Dermis blood vessel endothelial cell (primary cell): ENCODE results near the gene TNFRSF12A. TPM values are rescaled to one million over a fixed set of nuclear protein-coding genes. Genes with fewer than 3 reads are reported as not detected.

ENCODE experiments used
- DNase-seq: peaks from one replicate; pipeline ENCODE4 v3.0.0; 2010
- total RNA-seq: library from RNA; depleted of rRNA; stranded (reverse); fragments of >200 nt; gene quantifications from 2 replicates; pipeline ENCODE4 v1.2.3, GENCODE V29; 2014

Gene TNFRSF12A
- total RNA-seq, 1 donor from 2014 or later: 45.4 TPM

GRCh38 chr16:2986623-2987188 lies 33.5 kb upstream of the TNFRSF12A start:
- no peak for DNase-seq

GRCh38 chr16:2987286-2987685 lies 32.9 kb upstream of the TNFRSF12A start:
- no peak for DNase-seq

GRCh38 chr16:2987833-2988232 lies 32.3 kb upstream of the TNFRSF12A start:
- no peak for DNase-seq

DNA sequence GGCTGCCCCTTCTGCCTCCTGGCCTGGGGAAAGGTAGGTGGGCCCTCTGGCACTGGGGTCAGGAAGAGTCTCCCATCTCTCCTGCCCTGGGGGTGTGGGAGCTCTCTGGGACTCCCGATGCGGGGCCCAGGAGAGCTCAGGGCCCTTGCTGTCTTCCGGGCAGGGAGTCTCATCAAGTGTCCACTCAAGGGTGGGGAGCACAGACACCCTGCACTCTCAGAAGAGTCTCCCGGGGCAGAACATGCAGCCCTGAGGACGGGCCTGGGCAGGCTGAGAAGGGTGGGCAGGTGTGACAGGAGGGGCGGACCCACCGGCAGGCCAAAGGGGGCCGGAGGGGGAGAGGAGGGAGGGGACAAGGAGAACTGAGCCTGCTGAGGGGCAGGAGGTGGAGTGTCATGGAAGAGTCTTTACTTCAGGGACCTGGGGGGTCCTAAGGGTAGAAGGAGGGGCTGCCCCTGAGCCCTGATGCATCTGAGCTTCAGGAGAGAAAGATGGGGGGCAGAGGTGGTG lies 31.5 kb upstream of the TNFRSF12A start:
- no peak for DNase-seq

DNA sequence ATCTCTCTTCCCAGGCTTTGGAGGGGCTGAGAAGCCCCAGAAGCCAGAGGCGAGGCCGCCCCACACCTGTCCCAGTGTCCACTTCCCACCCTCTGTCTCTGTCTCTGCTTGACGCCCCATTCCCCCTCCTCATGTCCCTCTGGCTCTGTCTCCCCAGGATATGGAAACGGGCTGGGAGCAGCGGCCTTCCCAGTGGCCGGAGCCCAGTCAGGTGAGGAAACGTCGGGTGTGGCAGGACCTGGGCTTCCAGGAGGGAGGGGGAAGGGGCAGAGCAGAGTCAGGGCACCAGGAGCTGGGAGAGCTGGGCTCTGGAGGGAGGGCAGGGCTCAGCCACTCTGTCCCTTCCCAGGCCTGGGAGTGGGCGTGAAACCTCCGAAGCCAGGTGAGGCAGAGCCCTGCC lies 29.3 kb upstream of the TNFRSF12A start:
- DNase-seq: no peak

GRCh38 chr16:2991566-2992261 lies 28.5 kb upstream of the TNFRSF12A start:
- DNase-seq: no peak

DNA sequence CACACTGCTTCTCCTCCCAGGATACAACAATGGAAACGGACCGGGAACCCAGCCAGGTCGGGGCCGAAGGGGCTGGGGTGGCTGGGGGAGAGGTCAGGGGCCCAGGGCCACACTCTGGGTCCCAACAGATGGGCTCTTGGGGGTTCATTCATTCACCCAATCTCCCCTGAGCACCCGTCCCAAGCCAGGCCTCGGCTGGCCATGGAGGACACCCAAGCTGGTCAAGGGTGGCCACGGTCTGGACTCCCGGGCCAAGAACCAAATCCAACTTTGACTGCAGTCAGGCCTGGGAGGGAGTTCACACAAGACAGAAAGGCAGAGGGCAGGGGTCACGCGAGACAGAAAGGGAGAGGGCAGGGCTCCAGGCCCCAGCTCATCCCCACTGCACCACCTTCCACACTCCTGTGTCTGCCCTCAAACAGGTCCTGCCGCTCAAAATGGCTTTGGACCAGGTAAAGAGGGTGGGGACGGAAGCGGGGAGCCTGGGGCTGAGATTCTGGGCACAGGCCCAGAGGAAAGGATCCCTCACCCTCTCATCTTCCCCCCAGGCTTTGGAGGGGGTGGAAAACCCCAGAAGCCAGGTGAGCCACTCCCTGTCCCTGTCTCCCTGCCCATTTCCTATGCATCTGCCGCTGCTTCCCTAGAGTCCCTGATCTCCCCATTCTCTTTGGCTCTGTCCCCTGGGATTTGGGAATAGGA lies 27.6 kb upstream of the TNFRSF12A start:
- no peak for DNase-seq

- DNase-seq: no peak
These were observed 23.9 kb upstream of the TNFRSF12A start for GRCh38 chr16:2996298-2996697.

- DNase-seq: no peak
These were observed 20.2 kb upstream of the TNFRSF12A start for GRCh38 chr16:2999929-3000328.

DNA sequence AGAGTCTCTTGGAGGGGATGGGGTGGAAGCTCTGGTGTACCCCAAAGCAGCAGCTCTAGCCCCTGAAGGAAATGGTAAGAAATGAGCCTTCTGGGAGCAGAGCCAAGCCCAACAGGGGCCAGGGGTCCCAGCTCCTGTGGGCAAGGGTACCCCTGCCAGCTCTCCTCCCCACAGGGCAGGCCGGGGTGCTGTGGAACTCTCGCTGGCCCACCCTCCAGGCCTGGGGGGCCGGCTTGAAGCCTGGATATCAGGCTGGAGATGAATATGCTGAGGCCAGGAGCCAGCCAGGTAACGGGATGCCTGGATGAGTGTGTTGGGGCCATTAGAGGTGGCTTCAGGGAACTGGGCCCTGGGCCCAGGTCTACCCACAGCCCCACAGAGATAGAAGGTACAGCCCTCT lies 19.6 kb upstream of the TNFRSF12A start:
- DNase-seq: no peak

DNA sequence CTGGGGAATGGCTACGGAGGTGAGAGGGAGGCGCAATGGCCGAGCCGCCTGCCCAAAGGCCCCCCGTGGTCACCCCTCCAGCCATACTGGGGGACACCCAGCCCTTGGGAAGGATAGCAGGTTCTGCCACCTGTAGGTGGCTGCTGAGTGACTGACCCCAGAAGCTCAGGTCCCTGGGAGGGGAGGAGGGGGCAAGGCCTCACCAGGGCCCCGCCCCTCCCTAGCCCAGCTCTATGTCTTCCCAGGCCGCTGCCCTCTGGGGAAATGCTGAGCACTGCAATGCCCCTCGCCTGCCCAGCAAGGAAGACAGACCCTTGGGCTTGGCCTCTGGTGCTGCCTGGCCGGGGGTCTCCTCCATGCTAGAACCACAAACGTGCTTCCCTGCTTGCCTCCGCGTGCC lies 18.9 kb upstream of the TNFRSF12A start:
- no peak for DNase-seq

DNA sequence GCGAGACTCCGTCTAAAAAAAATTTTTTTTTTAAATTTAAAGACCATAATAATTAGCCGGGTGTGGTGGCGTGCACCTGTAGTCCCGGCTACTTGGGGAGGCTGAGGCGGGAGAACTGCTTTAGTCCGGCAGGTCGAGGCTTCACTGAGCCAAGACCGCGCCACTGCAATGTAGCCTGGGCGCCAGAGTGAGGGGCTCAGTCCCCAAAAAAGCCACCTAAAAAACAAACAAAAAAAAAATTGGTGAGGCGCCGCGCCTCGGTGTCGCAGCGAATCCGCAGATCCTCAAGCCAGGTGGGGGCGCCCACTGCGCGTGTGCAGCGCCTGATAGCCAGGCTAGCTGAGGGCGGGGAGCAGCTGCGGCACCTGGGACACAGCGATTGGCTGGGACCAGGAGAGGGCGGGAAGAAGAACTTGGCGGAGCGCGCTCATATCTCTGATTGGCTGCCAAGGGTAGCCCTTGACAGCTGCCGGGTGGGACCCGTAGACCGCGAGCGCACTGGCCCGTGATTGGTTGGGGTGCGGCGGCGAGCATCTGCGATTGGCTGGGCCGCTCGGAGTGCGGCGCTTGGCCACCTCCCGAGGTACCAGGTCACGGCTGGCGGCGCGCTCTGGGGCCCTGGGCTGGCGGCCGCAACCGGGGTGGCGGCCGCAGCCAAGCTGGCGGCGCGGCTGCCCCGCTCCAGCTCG lies 16.4 kb upstream of the TNFRSF12A start:
- DNase-seq: peak; percentile 100

- peak; percentile 19 for DNase-seq
These were observed 15.8 kb upstream of the TNFRSF12A start for GRCh38 chr16:3004319-3004718.

DNA sequence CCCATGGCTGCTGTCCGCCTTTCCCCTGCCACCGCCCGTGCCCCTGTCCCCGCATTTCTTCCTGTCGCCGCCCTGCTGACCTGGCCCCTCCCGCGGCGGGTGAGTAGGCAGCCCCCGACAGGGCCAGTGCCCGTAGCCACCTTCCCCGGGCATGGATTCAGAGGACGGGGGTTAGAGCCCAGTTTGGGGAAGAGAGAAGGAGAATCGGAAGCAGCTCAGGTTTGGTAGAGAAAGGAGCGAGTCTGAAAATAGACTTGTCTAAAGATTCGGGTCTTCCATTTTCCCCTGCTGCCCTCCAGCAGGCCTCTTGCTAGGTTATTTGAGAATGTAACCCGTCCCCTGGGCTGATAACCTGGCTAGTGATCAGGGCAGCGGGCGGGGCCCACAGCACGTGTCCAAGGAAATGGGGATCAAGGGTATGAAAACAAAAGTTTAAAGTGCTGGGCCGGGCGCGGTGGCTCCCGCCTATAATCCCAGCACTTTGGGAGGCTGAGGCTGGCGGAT lies 15.3 kb upstream of the TNFRSF12A start:
- no peak for DNase-seq

GRCh38 chr16:3007059-3007956 lies 12.9 kb upstream of the TNFRSF12A start:
- DNase-seq: no peak

GRCh38 chr16:3007957-3008689 lies 12.0 kb upstream of the TNFRSF12A start:
- peak; percentile 43 for DNase-seq

DNA sequence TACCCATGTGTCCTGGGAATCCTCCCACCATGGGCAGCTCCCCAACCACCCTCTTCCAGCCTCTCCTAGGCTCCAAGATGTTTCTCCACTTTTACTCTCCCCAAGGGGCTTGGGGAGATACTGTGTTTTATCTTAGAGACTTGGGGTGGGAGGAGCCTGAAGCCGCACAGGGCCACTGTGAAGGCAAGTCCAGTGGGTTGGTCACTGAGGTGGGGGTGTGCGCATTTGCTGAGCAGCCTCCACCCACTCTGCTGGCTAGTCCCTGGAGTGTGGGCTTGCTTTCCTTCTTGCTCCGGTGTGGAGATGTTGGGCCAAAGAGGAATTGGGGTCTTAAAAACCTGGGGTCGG lies 11.5 kb upstream of the TNFRSF12A start:
- DNase-seq: no peak

DNA sequence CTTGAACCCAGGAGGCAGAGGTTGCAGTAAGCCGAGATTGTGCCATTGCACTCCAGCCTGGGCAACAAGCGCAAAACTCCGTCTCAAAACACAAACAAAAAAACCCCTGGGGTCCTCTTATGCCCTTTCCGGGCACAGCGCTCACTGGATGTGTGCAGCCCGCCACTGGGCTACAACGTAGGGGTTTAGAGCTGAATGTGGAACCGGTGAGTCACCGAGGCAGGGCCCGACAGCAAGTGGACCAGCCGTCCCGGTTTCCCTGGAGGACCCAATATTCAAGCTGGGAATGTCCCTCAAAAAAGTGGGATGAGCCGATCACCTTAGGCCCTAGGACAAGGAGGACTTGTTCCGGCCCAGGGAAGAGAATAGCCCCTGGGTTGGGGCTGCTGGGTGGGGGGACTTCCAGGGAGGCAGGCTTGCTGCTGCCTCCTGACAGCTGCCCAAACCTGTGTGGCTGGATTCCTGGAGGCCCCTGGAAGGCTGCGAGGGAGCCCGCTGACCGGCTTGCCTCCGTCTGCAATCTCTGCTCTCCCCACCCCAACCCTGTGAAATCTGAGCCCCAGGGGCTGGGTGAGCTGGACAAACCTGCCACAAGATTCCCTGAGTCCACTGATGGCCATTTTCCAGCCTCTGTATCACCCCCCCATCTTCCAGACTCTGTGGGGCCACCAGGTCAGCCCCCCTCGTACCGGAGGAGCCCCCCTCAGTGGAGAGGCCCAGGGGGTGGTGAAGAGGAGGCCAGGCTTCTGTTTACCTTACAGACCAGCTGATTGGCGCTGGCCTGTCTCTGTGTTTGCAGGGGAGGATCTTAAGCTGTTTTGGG lies 10.4 kb upstream of the TNFRSF12A start:
- no peak for DNase-seq

DNA sequence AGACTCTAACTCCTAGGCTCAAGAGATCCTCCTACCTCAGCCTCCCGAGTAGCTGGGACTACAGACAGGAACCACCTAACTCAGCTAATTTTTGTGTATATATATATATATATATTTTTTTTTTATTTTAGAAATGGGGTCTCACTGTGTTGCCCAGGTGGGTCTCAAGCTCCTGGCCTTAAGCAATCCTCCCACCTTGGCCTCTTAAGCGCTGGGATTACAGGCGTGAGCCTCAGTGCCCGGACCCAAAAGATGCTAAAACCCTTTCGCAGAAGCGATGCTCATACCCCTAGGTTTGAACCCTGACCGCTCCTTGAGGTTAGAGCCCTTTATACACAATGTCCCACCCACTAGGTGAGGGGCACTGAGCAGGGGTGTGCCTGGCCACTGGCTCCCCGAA lies 9.7 kb upstream of the TNFRSF12A start:
- DNase-seq: no peak

DNA sequence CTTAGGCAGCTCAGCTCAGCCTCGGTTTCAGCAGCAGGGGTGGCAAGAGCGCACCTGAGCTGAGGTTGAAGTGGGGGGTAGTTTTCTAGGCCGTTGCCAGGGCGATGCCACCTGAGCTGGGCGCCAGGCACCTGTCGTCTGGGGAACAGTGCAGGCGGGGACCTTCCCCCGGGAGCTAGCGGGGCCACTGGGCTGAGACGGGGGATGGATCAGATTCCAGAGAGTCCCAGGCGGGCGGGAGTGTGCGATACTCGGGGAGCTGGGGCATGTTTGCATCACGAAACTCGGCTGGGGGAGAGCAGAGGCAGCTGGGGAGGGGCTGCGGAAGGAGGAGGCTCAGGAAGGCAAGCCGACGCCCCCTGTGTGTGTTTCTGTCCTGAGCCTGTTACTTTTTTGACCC lies 7.9 kb upstream of the TNFRSF12A start:
- no peak for DNase-seq
